WTC11 (cell line): Measurements from ENCODE around the gene FBH1. TPM values are rescaled to one million over a fixed set of nuclear protein-coding genes. Genes with fewer than 3 reads are reported as not detected.

Source experiments
- ATAC-seq: fragments of 200-7000 bp; cut with Tn5 transposase; 2 replicates; pipeline ENCODE4 v1.10.0; 2021; ENCODE audit warnings: mild to moderate bottlenecking, moderate library complexity
- CTCF ChIA-PET: fragments of 300-600 bp; sonication (Branson Sonifier 250); formaldehyde crosslinking; loops from one replicate; lab custom pipeline; 2021; ENCODE audit warnings: antibody characterized with exemption; lab: Charles Lee
- POLR2A ChIA-PET: fragments of 350-600 bp; sonication (Branson Sonifier 250); formaldehyde crosslinking; loops from one replicate; lab custom pipeline; 2021; ENCODE audit warnings: antibody characterized with exemption; lab: Charles Lee
- DNase-seq: peaks from one replicate; pipeline ENCODE4 v3.0.0; 2021; ENCODE audit warnings: low spot score
- H3K27ac Mint-ChIP-seq: 2 replicates; pipeline ENCODE4 v1.8.0; 2021; ENCODE audit warnings: mixed read lengths
- H3K27me3 Mint-ChIP-seq: 2 replicates; pipeline ENCODE4 v1.8.0; 2021; ENCODE audit warnings: low read depth, mild to moderate bottlenecking, moderate library complexity, mixed read lengths
- H3K36me3 Mint-ChIP-seq: 2 replicates; pipeline ENCODE4 v1.8.0; 2021; ENCODE audit warnings: mixed read lengths
- H3K4me1 Mint-ChIP-seq: 2 replicates; pipeline ENCODE4 v1.8.0; 2022; ENCODE audit warnings: mixed read lengths
- H3K4me3 Mint-ChIP-seq: 2 replicates; pipeline ENCODE4 v1.8.0; 2021; ENCODE audit warnings: mild to moderate bottlenecking, moderate library complexity, mixed read lengths
- H3K9me3 Mint-ChIP-seq: 2 replicates; pipeline ENCODE4 v1.8.0; 2021; ENCODE audit warnings: mixed read lengths
- ESRRA ChIP-seq: sonication (generic); formaldehyde crosslinking; IDR thresholded peaks from 2 replicates; pipeline ENCODE4 v1.8.1; 2022; ENCODE audit warnings: mild to moderate bottlenecking, missing genetic modification reagents, borderline replicate concordance
- JAZF1 ChIP-seq: fragments of 250-450 bp; sonication (Bioruptor Pico); IDR thresholded peaks from 2 replicates; pipeline ENCODE4 v1.9.0; 2021; ENCODE audit warnings: moderate library complexity, mild to moderate bottlenecking, inconsistent platforms
- MYBL2 ChIP-seq: sonication (generic); formaldehyde crosslinking; IDR thresholded peaks from 2 replicates; pipeline ENCODE4 v1.8.1; 2023; ENCODE audit warnings: mild to moderate bottlenecking, moderate library complexity, missing genetic modification reagents
- total RNA-seq: library from RNA; stranded (reverse); gene quantifications from 3 replicates; pipeline ENCODE4 v1.2.3, GENCODE V29; 2021
- TF ChIP-seq, protein P1 (sequence below): sonication (generic); formaldehyde crosslinking; IDR thresholded peaks from 2 replicates; pipeline ENCODE4 v1.8.1; 2022; ENCODE audit warnings: low read depth, mild to moderate bottlenecking, moderate library complexity, missing genetic modification reagents, borderline replicate concordance
- TF ChIP-seq, protein P2 (sequence below): sonication (generic); formaldehyde crosslinking; IDR thresholded peaks from 2 replicates; pipeline ENCODE4 v1.8.0; 2023; ENCODE audit warnings: mild to moderate bottlenecking, missing genetic modification reagents
- TF ChIP-seq, protein P3 (sequence below): sonication (generic); formaldehyde crosslinking; IDR thresholded peaks from 2 replicates; pipeline ENCODE4 v1.8.1; 2023; ENCODE audit warnings: mild to moderate bottlenecking, missing genetic modification reagents
- TF ChIP-seq, protein P4 (sequence below): sonication (generic); formaldehyde crosslinking; IDR thresholded peaks from 2 replicates; pipeline ENCODE4 v1.8.0; 2023; ENCODE audit warnings: missing genetic modification reagents, mild to moderate bottlenecking, borderline replicate concordance
- TF ChIP-seq, protein P5 (sequence below): sonication (generic); formaldehyde crosslinking; IDR thresholded peaks from 2 replicates; pipeline ENCODE4 v1.8.0; 2022; ENCODE audit warnings: mild to moderate bottlenecking, missing genetic modification reagents
- TF ChIP-seq, protein P6 (sequence below): sonication (generic); formaldehyde crosslinking; IDR thresholded peaks from 2 replicates; pipeline ENCODE4 v1.8.1; 2023; ENCODE audit warnings: mild to moderate bottlenecking, missing genetic modification reagents, moderate library complexity
- TF ChIP-seq, protein P7 (sequence below): sonication (generic); formaldehyde crosslinking; IDR thresholded peaks from 2 replicates; pipeline ENCODE4 v1.8.1; 2022; ENCODE audit warnings: missing genetic modification reagents, borderline replicate concordance
- TF ChIP-seq, protein P8 (sequence below): fragments of 200-600 bp; IDR thresholded peaks from 2 replicates; pipeline ENCODE4 v1.8.0; 2022; ENCODE audit warnings: antibody characterized with exemption

Gene FBH1
- total RNA-seq, 1 experiment from 2014 or later, result 66.8 TPM

DNA sequence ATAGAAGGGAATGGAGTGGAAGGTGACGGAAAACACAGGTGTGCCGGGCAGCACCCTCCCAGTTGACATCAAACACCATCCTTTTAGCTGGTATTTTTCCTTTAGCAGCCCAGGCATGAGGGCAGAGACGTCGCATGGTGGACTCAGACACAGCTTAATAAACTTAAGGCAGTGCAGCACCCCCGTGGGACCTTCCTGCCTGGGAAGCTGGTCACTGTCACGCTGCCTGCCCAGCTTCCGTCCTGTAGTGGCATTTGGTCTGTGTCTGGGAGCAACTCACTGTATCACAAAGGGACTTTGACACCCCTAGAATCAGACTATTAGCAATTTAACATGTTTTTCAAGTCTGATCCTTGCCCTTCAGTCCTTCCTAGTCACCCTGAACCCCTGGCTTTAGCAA is 51.5 kb downstream of the FBH1 start (continued):
- TF ChIP-seq, protein P1, sequence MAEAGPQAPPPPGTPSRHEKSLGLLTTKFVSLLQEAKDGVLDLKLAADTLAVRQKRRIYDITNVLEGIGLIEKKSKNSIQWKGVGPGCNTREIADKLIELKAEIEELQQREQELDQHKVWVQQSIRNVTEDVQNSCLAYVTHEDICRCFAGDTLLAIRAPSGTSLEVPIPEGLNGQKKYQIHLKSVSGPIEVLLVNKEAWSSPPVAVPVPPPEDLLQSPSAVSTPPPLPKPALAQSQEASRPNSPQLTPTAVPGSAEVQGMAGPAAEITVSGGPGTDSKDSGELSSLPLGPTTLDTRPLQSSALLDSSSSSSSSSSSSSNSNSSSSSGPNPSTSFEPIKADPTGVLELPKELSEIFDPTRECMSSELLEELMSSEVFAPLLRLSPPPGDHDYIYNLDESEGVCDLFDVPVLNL (CRISPR knock-in tag), result no peak
- TF ChIP-seq, protein P2, sequence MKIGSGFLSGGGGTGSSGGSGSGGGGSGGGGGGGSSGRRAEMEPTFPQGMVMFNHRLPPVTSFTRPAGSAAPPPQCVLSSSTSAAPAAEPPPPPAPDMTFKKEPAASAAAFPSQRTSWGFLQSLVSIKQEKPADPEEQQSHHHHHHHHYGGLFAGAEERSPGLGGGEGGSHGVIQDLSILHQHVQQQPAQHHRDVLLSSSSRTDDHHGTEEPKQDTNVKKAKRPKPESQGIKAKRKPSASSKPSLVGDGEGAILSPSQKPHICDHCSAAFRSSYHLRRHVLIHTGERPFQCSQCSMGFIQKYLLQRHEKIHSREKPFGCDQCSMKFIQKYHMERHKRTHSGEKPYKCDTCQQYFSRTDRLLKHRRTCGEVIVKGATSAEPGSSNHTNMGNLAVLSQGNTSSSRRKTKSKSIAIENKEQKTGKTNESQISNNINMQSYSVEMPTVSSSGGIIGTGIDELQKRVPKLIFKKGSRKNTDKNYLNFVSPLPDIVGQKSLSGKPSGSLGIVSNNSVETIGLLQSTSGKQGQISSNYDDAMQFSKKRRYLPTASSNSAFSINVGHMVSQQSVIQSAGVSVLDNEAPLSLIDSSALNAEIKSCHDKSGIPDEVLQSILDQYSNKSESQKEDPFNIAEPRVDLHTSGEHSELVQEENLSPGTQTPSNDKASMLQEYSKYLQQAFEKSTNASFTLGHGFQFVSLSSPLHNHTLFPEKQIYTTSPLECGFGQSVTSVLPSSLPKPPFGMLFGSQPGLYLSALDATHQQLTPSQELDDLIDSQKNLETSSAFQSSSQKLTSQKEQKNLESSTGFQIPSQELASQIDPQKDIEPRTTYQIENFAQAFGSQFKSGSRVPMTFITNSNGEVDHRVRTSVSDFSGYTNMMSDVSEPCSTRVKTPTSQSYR (CRISPR knock-in tag), result no peak

DNA sequence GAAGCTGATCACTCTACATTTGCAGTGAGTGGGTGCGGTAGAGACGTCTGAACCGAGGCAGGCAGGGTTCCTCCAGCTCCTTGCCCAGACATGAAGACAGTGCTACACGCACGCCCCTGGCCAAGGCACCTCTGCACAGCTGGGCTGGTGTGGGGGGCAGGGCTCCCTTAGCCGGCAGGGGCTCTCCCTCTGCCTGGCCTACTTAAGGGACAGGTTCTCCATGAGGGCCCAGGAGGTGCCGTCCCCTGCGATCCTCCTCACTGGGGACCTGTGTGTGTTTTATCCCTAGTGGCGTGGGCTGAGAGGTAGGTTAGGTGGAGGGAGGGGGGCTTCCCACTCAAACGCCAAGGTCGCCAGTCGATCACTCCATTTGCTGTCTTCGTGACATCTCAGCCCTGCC is 52.0 kb downstream of the FBH1 start:
- ATAC-seq (no peak), DNase-seq (no peak)
- Mint-ChIP-seq H3K27me3 (no peaks in the 10 kb centered on the region), H3K27ac (no peak overlapping the region), H3K4me3 (no peak overlapping the region), H3K4me1 (peaks cover 33% of the 10 kb centered on the region), H3K9me3 (no peaks in the 10 kb centered on the region), H3K36me3 (peaks cover 16% of the 10 kb centered on the region)
- POLR2A ChIA-PET, result interaction anchor here (0.5 kb wide), 1 partner anchor 134 kb away, joined by 4 read pairs; no protein-coding TSS in a partner anchor
- CTCF ChIA-PET, result interaction anchor here (1.8 kb wide), 1 partner anchor 52 kb away, joined by 5 read pairs; the partner anchor contains the start of genes ANKRD16 and FBH1
- TF ChIP-seq ESRRA (CRISPR knock-in tag) (no peak), JAZF1 (CRISPR knock-in tag) (no peak), MYBL2 (CRISPR knock-in tag) (no peak)
- TF ChIP-seq, protein P3, sequence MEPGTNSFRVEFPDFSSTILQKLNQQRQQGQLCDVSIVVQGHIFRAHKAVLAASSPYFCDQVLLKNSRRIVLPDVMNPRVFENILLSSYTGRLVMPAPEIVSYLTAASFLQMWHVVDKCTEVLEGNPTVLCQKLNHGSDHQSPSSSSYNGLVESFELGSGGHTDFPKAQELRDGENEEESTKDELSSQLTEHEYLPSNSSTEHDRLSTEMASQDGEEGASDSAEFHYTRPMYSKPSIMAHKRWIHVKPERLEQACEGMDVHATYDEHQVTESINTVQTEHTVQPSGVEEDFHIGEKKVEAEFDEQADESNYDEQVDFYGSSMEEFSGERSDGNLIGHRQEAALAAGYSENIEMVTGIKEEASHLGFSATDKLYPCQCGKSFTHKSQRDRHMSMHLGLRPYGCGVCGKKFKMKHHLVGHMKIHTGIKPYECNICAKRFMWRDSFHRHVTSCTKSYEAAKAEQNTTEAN (CRISPR knock-in tag), result no peak
- TF ChIP-seq, protein P4, sequence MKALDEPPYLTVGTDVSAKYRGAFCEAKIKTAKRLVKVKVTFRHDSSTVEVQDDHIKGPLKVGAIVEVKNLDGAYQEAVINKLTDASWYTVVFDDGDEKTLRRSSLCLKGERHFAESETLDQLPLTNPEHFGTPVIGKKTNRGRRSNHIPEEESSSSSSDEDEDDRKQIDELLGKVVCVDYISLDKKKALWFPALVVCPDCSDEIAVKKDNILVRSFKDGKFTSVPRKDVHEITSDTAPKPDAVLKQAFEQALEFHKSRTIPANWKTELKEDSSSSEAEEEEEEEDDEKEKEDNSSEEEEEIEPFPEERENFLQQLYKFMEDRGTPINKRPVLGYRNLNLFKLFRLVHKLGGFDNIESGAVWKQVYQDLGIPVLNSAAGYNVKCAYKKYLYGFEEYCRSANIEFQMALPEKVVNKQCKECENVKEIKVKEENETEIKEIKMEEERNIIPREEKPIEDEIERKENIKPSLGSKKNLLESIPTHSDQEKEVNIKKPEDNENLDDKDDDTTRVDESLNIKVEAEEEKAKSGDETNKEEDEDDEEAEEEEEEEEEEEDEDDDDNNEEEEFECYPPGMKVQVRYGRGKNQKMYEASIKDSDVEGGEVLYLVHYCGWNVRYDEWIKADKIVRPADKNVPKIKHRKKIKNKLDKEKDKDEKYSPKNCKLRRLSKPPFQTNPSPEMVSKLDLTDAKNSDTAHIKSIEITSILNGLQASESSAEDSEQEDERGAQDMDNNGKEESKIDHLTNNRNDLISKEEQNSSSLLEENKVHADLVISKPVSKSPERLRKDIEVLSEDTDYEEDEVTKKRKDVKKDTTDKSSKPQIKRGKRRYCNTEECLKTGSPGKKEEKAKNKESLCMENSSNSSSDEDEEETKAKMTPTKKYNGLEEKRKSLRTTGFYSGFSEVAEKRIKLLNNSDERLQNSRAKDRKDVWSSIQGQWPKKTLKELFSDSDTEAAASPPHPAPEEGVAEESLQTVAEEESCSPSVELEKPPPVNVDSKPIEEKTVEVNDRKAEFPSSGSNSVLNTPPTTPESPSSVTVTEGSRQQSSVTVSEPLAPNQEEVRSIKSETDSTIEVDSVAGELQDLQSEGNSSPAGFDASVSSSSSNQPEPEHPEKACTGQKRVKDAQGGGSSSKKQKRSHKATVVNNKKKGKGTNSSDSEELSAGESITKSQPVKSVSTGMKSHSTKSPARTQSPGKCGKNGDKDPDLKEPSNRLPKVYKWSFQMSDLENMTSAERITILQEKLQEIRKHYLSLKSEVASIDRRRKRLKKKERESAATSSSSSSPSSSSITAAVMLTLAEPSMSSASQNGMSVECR (CRISPR knock-in tag), result no peak
- TF ChIP-seq, protein P5, sequence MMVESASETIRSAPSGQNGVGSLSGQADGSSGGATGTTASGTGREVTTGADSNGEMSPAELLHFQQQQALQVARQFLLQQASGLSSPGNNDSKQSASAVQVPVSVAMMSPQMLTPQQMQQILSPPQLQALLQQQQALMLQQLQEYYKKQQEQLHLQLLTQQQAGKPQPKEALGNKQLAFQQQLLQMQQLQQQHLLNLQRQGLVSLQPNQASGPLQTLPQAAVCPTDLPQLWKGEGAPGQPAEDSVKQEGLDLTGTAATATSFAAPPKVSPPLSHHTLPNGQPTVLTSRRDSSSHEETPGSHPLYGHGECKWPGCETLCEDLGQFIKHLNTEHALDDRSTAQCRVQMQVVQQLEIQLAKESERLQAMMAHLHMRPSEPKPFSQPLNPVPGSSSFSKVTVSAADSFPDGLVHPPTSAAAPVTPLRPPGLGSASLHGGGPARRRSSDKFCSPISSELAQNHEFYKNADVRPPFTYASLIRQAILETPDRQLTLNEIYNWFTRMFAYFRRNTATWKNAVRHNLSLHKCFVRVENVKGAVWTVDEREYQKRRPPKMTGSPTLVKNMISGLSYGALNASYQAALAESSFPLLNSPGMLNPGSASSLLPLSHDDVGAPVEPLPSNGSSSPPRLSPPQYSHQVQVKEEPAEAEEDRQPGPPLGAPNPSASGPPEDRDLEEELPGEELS (CRISPR knock-in tag), result no peak
- TF ChIP-seq, protein P6, sequence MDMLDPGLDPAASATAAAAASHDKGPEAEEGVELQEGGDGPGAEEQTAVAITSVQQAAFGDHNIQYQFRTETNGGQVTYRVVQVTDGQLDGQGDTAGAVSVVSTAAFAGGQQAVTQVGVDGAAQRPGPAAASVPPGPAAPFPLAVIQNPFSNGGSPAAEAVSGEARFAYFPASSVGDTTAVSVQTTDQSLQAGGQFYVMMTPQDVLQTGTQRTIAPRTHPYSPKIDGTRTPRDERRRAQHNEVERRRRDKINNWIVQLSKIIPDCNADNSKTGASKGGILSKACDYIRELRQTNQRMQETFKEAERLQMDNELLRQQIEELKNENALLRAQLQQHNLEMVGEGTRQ (CRISPR knock-in tag), result no peak
- TF ChIP-seq, protein P2 (CRISPR knock-in tag), result no peak
- TF ChIP-seq, protein P7, sequence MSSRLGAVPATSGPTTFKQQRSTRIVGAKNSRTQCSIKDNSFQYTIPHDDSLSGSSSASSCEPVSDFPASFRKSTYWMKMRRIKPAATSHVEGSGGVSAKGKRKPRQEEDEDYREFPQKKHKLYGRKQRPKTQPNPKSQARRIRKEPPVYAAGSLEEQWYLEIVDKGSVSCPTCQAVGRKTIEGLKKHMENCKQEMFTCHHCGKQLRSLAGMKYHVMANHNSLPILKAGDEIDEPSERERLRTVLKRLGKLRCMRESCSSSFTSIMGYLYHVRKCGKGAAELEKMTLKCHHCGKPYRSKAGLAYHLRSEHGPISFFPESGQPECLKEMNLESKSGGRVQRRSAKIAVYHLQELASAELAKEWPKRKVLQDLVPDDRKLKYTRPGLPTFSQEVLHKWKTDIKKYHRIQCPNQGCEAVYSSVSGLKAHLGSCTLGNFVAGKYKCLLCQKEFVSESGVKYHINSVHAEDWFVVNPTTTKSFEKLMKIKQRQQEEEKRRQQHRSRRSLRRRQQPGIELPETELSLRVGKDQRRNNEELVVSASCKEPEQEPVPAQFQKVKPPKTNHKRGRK, result no peak
- TF ChIP-seq, protein P8, sequence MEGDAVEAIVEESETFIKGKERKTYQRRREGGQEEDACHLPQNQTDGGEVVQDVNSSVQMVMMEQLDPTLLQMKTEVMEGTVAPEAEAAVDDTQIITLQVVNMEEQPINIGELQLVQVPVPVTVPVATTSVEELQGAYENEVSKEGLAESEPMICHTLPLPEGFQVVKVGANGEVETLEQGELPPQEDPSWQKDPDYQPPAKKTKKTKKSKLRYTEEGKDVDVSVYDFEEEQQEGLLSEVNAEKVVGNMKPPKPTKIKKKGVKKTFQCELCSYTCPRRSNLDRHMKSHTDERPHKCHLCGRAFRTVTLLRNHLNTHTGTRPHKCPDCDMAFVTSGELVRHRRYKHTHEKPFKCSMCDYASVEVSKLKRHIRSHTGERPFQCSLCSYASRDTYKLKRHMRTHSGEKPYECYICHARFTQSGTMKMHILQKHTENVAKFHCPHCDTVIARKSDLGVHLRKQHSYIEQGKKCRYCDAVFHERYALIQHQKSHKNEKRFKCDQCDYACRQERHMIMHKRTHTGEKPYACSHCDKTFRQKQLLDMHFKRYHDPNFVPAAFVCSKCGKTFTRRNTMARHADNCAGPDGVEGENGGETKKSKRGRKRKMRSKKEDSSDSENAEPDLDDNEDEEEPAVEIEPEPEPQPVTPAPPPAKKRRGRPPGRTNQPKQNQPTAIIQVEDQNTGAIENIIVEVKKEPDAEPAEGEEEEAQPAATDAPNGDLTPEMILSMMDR, result no peak
